HepG2 (cell line): ENCODE results near the gene DSCAM. TPM values are rescaled to one million over a fixed set of nuclear protein-coding genes. Genes with fewer than 3 reads are reported as not detected.

ENCODE experiments used
- ATAC-seq: fragments of 200-7000 bp; cut with Tn5 transposase; 3 replicates; pipeline ENCODE4 v1.9.1; 2020; ENCODE audit warnings: mild to moderate bottlenecking, moderate library complexity
- BruUV-seq: library from RNA; stranded (reverse); fragments of 400-500 nt; replicated peaks from 2 replicates; lab custom pipeline; 2021; lab: Mats Ljungman, UMichigan
- CTCF ChIA-PET: fragments of 300-600 bp; formaldehyde crosslinking; extraction: SDS; loops from one replicate; lab custom pipeline; 2021; ENCODE audit warnings: low total read pairs, inconsistent platforms, low intra/inter-chr PET ratio; lab: Yijun Ruan, JAX
- POLR2A ChIA-PET: fragments of 350-600 bp; sonication (Branson Sonifier 250); formaldehyde crosslinking; loops from one replicate; lab custom pipeline; 2020; ENCODE audit warnings: antibody characterized with exemption, inconsistent platforms; lab: Yijun Ruan, JAX
- DNase-seq: peaks from one replicate; pipeline ENCODE4 v3.0.0-alpha.2; 2015; ENCODE audit warnings: low spot score
- FAIRE-seq: peaks from 3 replicates; lab custom pipeline; 2011; peaks lifted over from hg19 to GRCh38; lab: Jason Lieb, UNC
- H2AFZ ChIP-seq: one replicate; pipeline ENCODE4 v1.6.1; 2011; ENCODE audit warnings: low read length, inconsistent platforms
- H3K27ac ChIP-seq: fragments of 300-600 bp; 3 replicates; pipeline ENCODE4 v1.8.0; 2011; ENCODE audit warnings: mixed run types, mild to moderate bottlenecking, mixed read lengths, low read length, inconsistent platforms; ENCODE audit not compliant: insufficient read depth; ENCODE audit errors: extremely low read length
- H3K27me3 ChIP-seq, 2 experiments: fragments of 200-600 bp in 1 of 2; 2 replicates in 1 of 2; 3 replicates in 1 of 2; pipeline versions ENCODE4 v1.6.0 to v1.8.0; 2011; ENCODE audit warnings: low read length in 2 of 2, mild to moderate bottlenecking in 2 of 2, moderate library complexity in 2 of 2, inconsistent platforms in 1 of 2; ENCODE audit not compliant: insufficient read depth in 2 of 2, control insufficient read depth in 1 of 2
- H3K36me3 ChIP-seq, 2 experiments: fragments of 200-600 bp in 1 of 2; replicated peaks in 1 of 2; 2 replicates in 1 of 2; 3 replicates in 1 of 2; pipeline versions ENCODE4 v1.5.1 to v1.8.0; 2011; ENCODE audit warnings: low read length in 2 of 2, inconsistent platforms in 1 of 2; ENCODE audit not compliant: insufficient read depth in 2 of 2, control insufficient read depth in 1 of 2
- H3K4me1 ChIP-seq: 2 replicates; pipeline ENCODE4 v1.5.1; 2012; ENCODE audit warnings: low read length, inconsistent platforms; ENCODE audit not compliant: insufficient read depth
- H3K4me2 ChIP-seq: 2 replicates; pipeline ENCODE4 v1.6.0; 2011; ENCODE audit warnings: low read depth, low read length, inconsistent platforms
- H3K4me3 ChIP-seq, 3 experiments: fragments of 200-600 bp in 1 of 3; sonication (generic), shearing (Covaris generic) in 1 of 3; replicated peaks in 1 of 3; 2 replicates each; pipeline ENCODE4 v1.5.1; 2011 to 2016; ENCODE audit warnings: low read length in 3 of 3, inconsistent platforms in 2 of 3, low read depth in 2 of 3, mild to moderate bottlenecking in 2 of 3, control low read depth in 1 of 3, mixed read lengths in 1 of 3; ENCODE audit not compliant: insufficient read depth in 1 of 3
- H3K79me2 ChIP-seq: one replicate; pipeline ENCODE4 v1.6.1; 2011; ENCODE audit warnings: low read length, inconsistent platforms; ENCODE audit not compliant: insufficient read depth
- H3K9ac ChIP-seq: 2 replicates; pipeline ENCODE4 v1.6.0; 2011; ENCODE audit warnings: mild to moderate bottlenecking, low read depth, low read length, inconsistent platforms; ENCODE audit not compliant: insufficient read depth
- H3K9me3 ChIP-seq: 2 replicates; pipeline ENCODE4 v1.5.1; 2012; ENCODE audit warnings: mild to moderate bottlenecking, low read length
- H4K20me1 ChIP-seq: 2 replicates; pipeline ENCODE4 v1.6.0; 2011; ENCODE audit warnings: inconsistent platforms, mild to moderate bottlenecking, low read length, moderate library complexity; ENCODE audit not compliant: insufficient read depth
- BORCS8-MEF2B ChIP-seq: sonication (generic); formaldehyde crosslinking; IDR thresholded peaks from 2 replicates; pipeline ENCODE4 v1.8.0; 2022; ENCODE audit warnings: mild to moderate bottlenecking, missing genetic modification reagents
- FLYWCH1 ChIP-seq: sonication (generic); formaldehyde crosslinking; IDR thresholded peaks from 2 replicates; pipeline ENCODE4 v1.8.1; 2023; ENCODE audit warnings: mild to moderate bottlenecking, missing genetic modification reagents
- MTF2 ChIP-seq: sonication (generic); formaldehyde crosslinking; IDR thresholded peaks from 2 replicates; pipeline ENCODE4 v1.5.0; 2020; ENCODE audit warnings: missing genetic modification reagents, borderline replicate concordance
- TBX2 ChIP-seq: sonication (generic); formaldehyde crosslinking; IDR thresholded peaks from 2 replicates; pipeline ENCODE4 v1.5.0; 2020; ENCODE audit warnings: missing genetic modification reagents, mild to moderate bottlenecking, borderline replicate concordance
- XBP1 ChIP-seq: sonication (generic); formaldehyde crosslinking; IDR thresholded peaks from 2 replicates; pipeline ENCODE4 v1.5.0; 2020; ENCODE audit warnings: missing genetic modification reagents
- ZFP36 ChIP-seq: fragments of 150-350 bp; IDR thresholded peaks from 2 replicates; pipeline ENCODE4 v1.6.1; 2018; ENCODE audit warnings: borderline replicate concordance, low read length, low read depth; ENCODE audit not compliant: partially characterized antibody
- ZNF24 ChIP-seq: fragments of 450-650 bp; IDR thresholded peaks from 2 replicates; pipeline ENCODE4 v1.6.1; 2017; ENCODE audit warnings: antibody characterized with exemption, mild to moderate bottlenecking
- ZNF747 ChIP-seq: sonication (generic); formaldehyde crosslinking; IDR thresholded peaks from 2 replicates; pipeline ENCODE4 v1.8.1; 2023; ENCODE audit warnings: missing genetic modification reagents, mild to moderate bottlenecking, borderline replicate concordance
- WGBS: methylation state at CpG from one replicate; pipeline ENCODE4 v1.1.6; 2017; ENCODE audit warnings: low lambda C conversion rate; 5-methylcytosine and 5-hydroxymethylcytosine counted together
- in situ Hi-C: cut with HindIII; loops from 2 replicates; pipeline ENCODE4 v1.10.0; 2017; ENCODE audit warnings: low pct_unique_long_range_greater_than_20kb; ENCODE audit not compliant: extremely low pct_ligation_motif_present
- intact Hi-C: fragments of 100-400 bp; cut with micrococcal nuclease; formaldehyde crosslinking; loops from one replicate; pipeline ENCODE4 v1.10.0; 2022; ENCODE audit not compliant: unreplicated experiment
- polyA plus RNA-seq, 8 experiments: library from polyadenylated mRNA; depleted of rRNA in 3 of 8; stranded (reverse) in 7 of 8; unstranded in 1 of 8; fragments of >200 nt; fragmentation: Illumina TruSeq in 4 of 8; extraction: Trizol in 4 of 8; gene quantifications; 2 replicates each; pipeline versions ENCODE4 v1.2.1 to v1.2.3, GENCODE V29; 2011 to 2016; ENCODE audit warnings: low read depth in 4 of 8, missing spikeins in 1 of 8, mixed read lengths in 1 of 8; ENCODE audit not compliant: insufficient read depth in 1 of 8
- total RNA-seq, 5 experiments: library from RNA; depleted of rRNA; stranded (reverse); fragments of >200 nt; fragmentation: Illumina TruSeq; extraction: Trizol; gene quantifications; 2 replicates each; pipeline ENCODE4 v1.2.3, GENCODE V29; 2016; ENCODE audit warnings: low read depth in 1 of 5
- TF ChIP-seq, protein P1 (sequence below): sonication (generic); formaldehyde crosslinking; IDR thresholded peaks from 2 replicates; pipeline ENCODE4 v1.5.0; 2020; ENCODE audit warnings: missing genetic modification reagents
- TF ChIP-seq, protein P2 (sequence below): sonication (generic); formaldehyde crosslinking; IDR thresholded peaks from 2 replicates; pipeline ENCODE4 v1.9.0; 2022; ENCODE audit warnings: low read depth, missing genetic modification reagents
- TF ChIP-seq, protein P3 (sequence below): sonication (generic); formaldehyde crosslinking; IDR thresholded peaks from 2 replicates; pipeline ENCODE4 v1.4.0; 2020; ENCODE audit warnings: low read depth, mild to moderate bottlenecking, missing genetic modification reagents

Gene DSCAM
- total and polyA plus RNA-seq, 2 of the 13 experiments (the other 11 are each of a cell fraction or from before 2014, with no cell fraction given): not detected

DNA sequence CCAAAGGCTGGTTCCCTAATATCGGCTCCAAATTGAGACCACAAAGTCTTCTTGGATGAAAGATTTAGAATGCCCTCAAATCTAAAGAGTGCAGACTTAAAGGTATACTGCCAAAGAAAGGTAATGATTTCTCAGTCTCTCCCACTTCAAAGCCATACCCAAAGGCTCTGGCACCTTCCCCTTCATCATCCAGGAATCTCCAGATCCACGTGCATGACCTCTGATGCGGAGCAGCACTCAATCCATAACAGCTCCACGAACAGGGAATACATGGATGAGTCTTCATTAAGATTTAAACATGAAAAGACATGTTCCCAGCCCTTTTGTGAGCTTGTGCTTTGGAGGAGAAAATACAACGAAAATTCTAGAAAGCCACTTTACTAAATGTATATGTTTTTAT lies 453.9 kb downstream of the DSCAM start:
- H3K9me3 ChIP-seq: peaks cover 71% of the 10 kb centered on the region
- H3K79me2 ChIP-seq: no peaks in the 10 kb centered on the region
- H4K20me1 ChIP-seq: no peaks in the 10 kb centered on the region
- H3K4me2 ChIP-seq: no peak overlapping the region
- CTCF ChIA-PET: no interaction called here
- H3K36me3 ChIP-seq: no peaks in the 10 kb centered on the region
- no peaks in the 10 kb centered on the region for H3K27me3 ChIP-seq
- no peak overlapping the region for H3K4me3 ChIP-seq
- POLR2A ChIA-PET: no interaction called here
- in situ Hi-C loops: no loop called here
- no peak overlapping the region for H3K27ac ChIP-seq
- ATAC-seq (no peak), FAIRE-seq (no peak)
- WGBS: 10% methylated on average over 5 of the region's 5 CpGs
- TF ChIP-seq BORCS8-MEF2B (CRISPR knock-in tag): no peak
- TF ChIP-seq, all 625 proteins: peak for 0
- no TSS peak for BruUV-seq
- DNase-seq: no peak
- H3K9ac ChIP-seq: no peak overlapping the region
- intact Hi-C loops: no loop called here
- H2AFZ ChIP-seq: no peak overlapping the region
- H3K4me1 ChIP-seq: no peaks in the 10 kb centered on the region

DNA sequence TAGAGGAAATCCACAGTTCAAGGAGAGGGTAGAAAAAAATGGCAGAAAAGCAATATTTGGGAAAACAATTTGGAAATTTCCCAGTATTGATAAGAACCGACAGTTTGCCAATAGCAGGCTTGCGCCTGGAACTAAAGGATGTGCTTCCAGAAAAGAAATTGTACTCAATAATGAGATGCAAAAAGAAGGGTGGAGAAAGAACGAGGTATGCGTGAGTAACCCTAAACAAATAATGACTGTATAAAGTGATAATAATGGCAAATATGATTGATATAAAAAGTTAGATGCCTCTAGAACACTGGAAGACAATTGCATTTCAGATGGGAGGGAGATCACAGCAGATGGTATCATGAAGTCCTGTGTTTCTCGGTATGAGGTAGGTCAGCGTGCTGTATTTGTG lies 458.9 kb downstream of the DSCAM start:
- Histone ChIP-seq H3K4me1 (no peaks in the 10 kb centered on the region), H3K4me2 (no peak overlapping the region), H3K9ac (no peak overlapping the region), H3K27ac (no peak overlapping the region), H4K20me1 (no peaks in the 10 kb centered on the region), H3K9me3 (peaks cover 33% of the 10 kb centered on the region), H2AFZ (no peak overlapping the region), H3K4me3 (no peak overlapping the region), H3K36me3 (no peaks in the 10 kb centered on the region), H3K79me2 (no peaks in the 10 kb centered on the region), H3K27me3 (no peaks in the 10 kb centered on the region)
- FAIRE-seq (no peak), DNase-seq (no peak), ATAC-seq (no peak)
- intact Hi-C loops (no loop called here), in situ Hi-C loops (no loop called here)
- ChIA-PET POLR2A (no interaction called here), CTCF (no interaction called here)
- 1% methylated on average over 6 of the region's 6 CpGs for WGBS
- BruUV-seq: no TSS peak
- no peak for TF ChIP-seq TBX2 (CRISPR knock-in tag)
- no peak for TF ChIP-seq ZFP36
- no peak for TF ChIP-seq MTF2 (CRISPR knock-in tag)
- no peak for TF ChIP-seq FLYWCH1
- TF ChIP-seq ZNF24: no peak
- TF ChIP-seq, protein P1, sequence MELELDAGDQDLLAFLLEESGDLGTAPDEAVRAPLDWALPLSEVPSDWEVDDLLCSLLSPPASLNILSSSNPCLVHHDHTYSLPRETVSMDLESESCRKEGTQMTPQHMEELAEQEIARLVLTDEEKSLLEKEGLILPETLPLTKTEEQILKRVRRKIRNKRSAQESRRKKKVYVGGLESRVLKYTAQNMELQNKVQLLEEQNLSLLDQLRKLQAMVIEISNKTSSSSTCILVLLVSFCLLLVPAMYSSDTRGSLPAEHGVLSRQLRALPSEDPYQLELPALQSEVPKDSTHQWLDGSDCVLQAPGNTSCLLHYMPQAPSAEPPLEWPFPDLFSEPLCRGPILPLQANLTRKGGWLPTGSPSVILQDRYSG (CRISPR knock-in tag): no peak
- TF ChIP-seq, protein P2, sequence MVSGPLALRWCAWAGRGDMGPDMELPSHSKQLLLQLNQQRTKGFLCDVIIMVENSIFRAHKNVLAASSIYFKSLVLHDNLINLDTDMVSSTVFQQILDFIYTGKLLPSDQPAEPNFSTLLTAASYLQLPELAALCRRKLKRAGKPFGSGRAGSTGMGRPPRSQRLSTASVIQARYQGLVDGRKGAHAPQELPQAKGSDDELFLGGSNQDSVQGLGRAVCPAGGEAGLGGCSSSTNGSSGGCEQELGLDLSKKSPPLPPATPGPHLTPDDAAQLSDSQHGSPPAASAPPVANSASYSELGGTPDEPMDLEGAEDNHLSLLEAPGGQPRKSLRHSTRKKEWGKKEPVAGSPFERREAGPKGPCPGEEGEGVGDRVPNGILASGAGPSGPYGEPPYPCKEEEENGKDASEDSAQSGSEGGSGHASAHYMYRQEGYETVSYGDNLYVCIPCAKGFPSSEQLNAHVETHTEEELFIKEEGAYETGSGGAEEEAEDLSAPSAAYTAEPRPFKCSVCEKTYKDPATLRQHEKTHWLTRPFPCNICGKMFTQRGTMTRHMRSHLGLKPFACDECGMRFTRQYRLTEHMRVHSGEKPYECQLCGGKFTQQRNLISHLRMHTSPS (CRISPR knock-in tag): no peak
- no peak for TF ChIP-seq XBP1 (CRISPR knock-in tag)
- TF ChIP-seq ZNF747: no peak
- TF ChIP-seq, protein P3, sequence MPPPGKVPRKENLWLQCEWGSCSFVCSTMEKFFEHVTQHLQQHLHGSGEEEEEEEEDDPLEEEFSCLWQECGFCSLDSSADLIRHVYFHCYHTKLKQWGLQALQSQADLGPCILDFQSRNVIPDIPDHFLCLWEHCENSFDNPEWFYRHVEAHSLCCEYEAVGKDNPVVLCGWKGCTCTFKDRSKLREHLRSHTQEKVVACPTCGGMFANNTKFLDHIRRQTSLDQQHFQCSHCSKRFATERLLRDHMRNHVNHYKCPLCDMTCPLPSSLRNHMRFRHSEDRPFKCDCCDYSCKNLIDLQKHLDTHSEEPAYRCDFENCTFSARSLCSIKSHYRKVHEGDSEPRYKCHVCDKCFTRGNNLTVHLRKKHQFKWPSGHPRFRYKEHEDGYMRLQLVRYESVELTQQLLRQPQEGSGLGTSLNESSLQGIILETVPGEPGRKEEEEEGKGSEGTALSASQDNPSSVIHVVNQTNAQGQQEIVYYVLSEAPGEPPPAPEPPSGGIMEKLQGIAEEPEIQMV (CRISPR knock-in tag): no peak
